D721Med (cell line): ENCODE results near the gene PALM.

ENCODE experiments used
- DNase-seq: peaks from one replicate; pipeline ENCODE4 v3.0.0; 2011; ENCODE audit warnings: low spot score; ENCODE audit not compliant: insufficient read length
- FAIRE-seq: peaks from 2 replicates; lab custom pipeline; 2011; peaks lifted over from hg19 to GRCh38; lab: Jason Lieb, UNC
- TF ChIP-seq, protein P1 (sequence below): IDR thresholded peaks from 2 replicates; pipeline ENCODE4 v1.5.1; 2012; ENCODE audit warnings: mild to moderate bottlenecking, control low read depth; ENCODE audit not compliant: insufficient read depth; ENCODE audit errors: missing control alignments

Gene PALM, protein sequence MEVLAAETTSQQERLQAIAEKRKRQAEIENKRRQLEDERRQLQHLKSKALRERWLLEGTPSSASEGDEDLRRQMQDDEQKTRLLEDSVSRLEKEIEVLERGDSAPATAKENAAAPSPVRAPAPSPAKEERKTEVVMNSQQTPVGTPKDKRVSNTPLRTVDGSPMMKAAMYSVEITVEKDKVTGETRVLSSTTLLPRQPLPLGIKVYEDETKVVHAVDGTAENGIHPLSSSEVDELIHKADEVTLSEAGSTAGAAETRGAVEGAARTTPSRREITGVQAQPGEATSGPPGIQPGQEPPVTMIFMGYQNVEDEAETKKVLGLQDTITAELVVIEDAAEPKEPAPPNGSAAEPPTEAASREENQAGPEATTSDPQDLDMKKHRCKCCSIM

GRCh38 chr19:708154-709143, at the start of gene PALM:
TSS of gene PALM (plus strand) at chr19:708935. CDS start at chr19:709147, 212 bp downstream.
- TF ChIP-seq, protein P1, sequence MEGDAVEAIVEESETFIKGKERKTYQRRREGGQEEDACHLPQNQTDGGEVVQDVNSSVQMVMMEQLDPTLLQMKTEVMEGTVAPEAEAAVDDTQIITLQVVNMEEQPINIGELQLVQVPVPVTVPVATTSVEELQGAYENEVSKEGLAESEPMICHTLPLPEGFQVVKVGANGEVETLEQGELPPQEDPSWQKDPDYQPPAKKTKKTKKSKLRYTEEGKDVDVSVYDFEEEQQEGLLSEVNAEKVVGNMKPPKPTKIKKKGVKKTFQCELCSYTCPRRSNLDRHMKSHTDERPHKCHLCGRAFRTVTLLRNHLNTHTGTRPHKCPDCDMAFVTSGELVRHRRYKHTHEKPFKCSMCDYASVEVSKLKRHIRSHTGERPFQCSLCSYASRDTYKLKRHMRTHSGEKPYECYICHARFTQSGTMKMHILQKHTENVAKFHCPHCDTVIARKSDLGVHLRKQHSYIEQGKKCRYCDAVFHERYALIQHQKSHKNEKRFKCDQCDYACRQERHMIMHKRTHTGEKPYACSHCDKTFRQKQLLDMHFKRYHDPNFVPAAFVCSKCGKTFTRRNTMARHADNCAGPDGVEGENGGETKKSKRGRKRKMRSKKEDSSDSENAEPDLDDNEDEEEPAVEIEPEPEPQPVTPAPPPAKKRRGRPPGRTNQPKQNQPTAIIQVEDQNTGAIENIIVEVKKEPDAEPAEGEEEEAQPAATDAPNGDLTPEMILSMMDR, result no peak
- no peak for FAIRE-seq
- no peak for DNase-seq

DNA sequence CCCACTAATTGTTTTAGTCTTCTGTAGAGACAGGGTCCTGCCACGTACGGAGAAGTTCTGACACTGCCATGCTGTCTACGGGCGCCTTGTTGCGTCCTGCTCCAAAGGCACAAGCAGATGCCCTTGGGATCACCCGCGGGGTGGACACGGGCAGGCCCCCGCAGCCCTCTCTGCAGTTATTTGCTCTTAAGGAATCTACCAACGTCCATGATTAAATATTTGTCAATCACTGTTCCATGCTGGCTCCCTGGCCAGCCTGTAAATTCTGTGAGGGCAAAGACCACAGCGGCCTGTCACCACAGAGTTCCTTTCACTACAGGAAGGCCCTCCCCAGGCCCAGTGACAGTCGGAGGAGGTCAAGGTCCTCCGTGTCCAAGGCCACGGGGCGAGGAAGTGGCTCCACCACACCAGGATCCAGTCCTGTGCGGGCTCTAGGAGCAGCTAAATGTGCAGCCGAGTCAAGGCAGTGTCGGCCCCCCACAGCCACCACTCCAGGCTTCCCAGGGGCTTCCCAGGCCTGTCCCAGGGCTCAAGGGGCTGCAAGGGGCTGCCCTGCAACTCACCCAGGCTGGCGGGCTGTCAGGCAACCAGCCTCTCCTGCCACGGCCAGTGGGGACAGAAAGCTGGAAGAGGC, 47.8 kb upstream of the PALM start:
- no peak for DNase-seq
- TF ChIP-seq, protein P1, result no peak
- no peak for FAIRE-seq

GRCh38 chr19:661427-662196, 47.1 kb upstream of the PALM start:
- FAIRE-seq, result no peak
- TF ChIP-seq, protein P1, result no peak
- DNase-seq, result no peak

DNA sequence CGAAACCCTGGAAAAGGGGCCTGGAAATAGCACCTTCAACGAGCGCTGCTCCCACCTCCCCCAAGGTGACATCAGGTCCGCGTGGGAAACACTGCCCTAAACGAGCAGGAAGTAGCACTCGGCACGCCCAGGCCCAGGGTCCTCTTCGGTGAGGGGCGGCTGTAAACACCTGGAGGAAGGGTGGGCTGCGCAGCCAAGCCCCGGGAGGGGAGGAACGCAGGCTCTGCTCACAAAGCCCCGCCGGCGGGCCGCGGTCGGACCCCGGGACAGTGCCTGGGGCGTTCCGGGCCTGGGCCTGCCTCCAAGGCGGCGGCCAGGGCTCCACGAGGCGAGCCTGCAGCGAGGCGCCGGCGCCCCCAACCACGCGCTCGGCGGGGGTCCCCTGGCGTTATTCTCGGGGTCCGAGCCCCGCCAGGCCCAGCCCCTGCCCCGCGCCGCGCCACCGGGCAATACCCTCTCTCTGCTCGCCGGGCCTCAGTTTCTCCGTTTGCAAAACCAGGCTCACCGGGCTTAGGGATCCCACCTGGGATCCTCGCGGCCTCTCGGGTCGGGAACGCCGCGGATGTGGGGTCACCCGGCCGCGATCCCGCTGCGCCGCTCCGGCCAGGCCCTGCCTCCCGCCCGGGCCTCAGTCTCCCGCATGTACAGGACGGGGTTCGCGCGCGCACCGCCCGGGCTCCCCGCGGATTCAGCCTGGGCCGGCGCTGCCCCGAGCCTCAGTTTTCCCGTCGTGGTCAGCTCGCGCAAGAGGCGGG, 46.4 kb upstream of the PALM start:
- FAIRE-seq (no peak), DNase-seq (no peak)
- TF ChIP-seq, protein P1, result no peak

DNA sequence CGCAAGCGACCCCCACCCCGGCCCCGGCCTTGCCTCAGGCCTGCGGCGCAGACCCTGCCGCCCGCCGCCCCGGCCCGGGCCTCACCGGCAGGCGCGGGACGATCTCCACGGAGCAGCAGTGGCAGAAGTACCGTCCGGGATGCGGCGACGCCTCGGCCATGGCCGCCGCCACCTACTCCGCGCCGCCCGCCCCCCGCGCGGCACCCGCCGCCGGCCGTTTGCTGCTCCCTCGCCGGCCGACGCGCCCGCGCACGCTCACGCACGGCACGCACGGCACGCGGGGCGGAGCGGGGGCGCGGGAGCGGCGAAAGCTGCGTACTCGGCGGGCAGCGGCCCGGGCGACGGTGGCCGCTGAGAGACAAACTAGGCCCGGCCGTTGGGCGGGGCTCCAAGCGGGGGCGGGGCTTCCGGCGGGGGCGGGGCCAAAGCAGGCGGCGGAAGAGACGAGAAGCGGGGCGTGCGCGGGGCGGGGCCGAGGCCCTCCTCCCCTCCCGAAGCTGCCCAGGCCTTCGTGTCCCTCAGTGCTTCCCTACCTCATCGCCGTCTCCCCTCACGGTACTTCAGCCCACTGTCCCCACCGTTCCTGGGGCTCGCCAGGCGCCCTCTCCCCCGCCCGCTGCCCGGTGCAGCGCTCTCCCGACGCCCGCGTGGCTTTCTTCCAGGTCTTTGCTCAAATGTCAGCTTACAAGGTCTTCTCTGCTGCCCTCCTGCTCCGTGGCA, 45.6 kb upstream of the PALM start, which contains the start of gene RNF126:
RNF126 (minus strand) TSS at position 253 of the 720 bp plus-strand sequence; CDS start at position 160, 93 bp downstream.
- no peak for FAIRE-seq
- peak; percentile 95 for DNase-seq
- TF ChIP-seq, protein P1, result no peak
